ENCODE results near the gene KLHL20.
"Not testable (repeated sequence)": the region's sequence is repeated elsewhere in the genome, so short reads cannot be mapped to it uniquely, and the experiment has no call there.

The KLHL20 gene

DNA sequence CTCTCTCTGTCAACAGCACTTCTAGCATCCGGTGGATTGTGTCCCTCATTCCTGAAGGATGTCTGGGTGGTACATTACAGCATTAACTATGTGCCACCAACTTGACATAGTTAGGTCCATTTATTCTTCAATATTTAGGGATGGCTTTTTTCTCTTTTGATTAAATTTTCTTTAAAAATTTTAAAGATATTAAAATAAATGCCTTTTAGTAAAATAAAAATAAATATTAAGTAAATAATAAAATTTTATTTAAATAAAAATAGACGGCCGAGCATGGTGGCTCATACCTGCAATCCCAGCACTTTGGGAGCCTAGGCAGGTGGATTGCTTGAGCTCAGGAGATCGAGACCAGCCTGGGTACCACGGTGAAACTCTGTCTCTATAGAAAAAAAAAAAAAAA, 9.7 kb upstream of the KLHL20 start:
- Histone ChIP-seq H3K27ac (ENCODE audit: low read depth, low read length) (no peak overlapping the region), H3K27me3 (ENCODE audit: control insufficient read depth in 1 of 2, insufficient read depth in 2 of 2, low read length in 2 of 2) (no peaks in the 10 kb centered on the region), H3K4me3 (ENCODE audit: low read depth in 1 of 2, low read length in 2 of 2) (no peak overlapping the region), H3K36me3 (ENCODE audit: insufficient read depth, low read length) (no peaks in the 10 kb centered on the region), H3K4me1 (ENCODE audit: insufficient read depth, low read length) (no peaks in the 10 kb centered on the region), H3K9me3 (ENCODE audit: low read length) (no peaks in the 10 kb centered on the region), H3K9ac (ENCODE audit: low read length) (no peak overlapping the region)

DNA sequence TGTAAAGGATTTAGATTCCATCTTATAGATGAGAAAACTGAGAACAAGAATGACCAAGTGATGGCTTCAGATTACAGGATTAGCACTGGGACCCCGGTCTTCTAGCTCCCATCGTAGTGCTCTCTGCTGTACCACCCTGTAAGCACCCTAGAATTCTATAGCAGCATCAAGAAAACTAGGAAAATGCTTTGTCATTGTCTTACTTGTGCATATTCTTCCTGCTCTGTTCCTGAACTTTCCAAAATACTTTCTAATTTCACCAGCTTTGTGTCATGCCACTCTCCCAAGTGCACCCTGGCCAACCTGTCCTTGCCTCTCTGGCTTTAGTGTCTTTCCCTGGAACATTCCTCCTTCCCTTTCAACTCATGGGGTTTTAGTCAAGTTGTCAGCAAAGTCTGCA, 6.0 kb upstream of the KLHL20 start:
- Histone ChIP-seq H3K36me3 (ENCODE audit: insufficient read depth, low read length) (no peaks in the 10 kb centered on the region), H3K9me3 (ENCODE audit: low read length) (no peaks in the 10 kb centered on the region), H3K4me1 (ENCODE audit: insufficient read depth, low read length) (no peaks in the 10 kb centered on the region)

DNA sequence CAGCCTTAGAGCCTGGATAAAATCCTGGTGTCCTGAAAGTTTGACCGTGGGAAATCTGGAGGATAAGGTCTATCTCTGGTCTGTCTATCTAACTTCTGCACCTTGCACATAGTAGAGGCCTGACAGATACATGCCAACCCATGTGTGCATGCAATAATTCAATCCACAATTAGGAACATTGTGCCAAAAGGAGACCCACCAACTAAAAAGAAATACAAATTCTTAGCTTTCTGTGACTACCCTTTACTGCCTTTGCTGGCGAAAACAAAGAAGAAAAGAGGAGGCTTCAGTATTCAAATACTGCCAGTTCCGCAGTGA, 381 bp upstream of the KLHL20 start:
- Histone ChIP-seq H3K36me3 (ENCODE audit: insufficient read depth, low read length) (peaks cover 4% of the 10 kb centered on the region), H3K4me1 (ENCODE audit: insufficient read depth, low read length) (peaks cover 13% of the 10 kb centered on the region), H3K9me3 (ENCODE audit: low read length) (no peaks in the 10 kb centered on the region), H3K27me3 (ENCODE audit: control insufficient read depth in 1 of 2, insufficient read depth in 2 of 2, low read length in 2 of 2) (no peaks in the 10 kb centered on the region), H3K9ac (ENCODE audit: low read length) (peak overlapping the region; percentile 95), H3K27ac (ENCODE audit: low read depth, low read length) (peak overlapping the region; percentile 92), H3K4me3 (ENCODE audit: low read depth in 1 of 2, low read length in 2 of 2) (peak overlapping the region; percentile 85 to 93)

More for the DNA sequence above, 6.0 kb upstream of the KLHL20 start:
- Histone ChIP-seq H3K9ac (ENCODE audit: low read length) (no peak overlapping the region), H3K4me3 (ENCODE audit: low read depth in 1 of 2, low read length in 2 of 2) (no peak overlapping the region), H3K27ac (ENCODE audit: low read depth, low read length) (no peak overlapping the region), H3K27me3 (ENCODE audit: control insufficient read depth in 1 of 2, insufficient read depth in 2 of 2, low read length in 2 of 2) (no peaks in the 10 kb centered on the region)

DNA sequence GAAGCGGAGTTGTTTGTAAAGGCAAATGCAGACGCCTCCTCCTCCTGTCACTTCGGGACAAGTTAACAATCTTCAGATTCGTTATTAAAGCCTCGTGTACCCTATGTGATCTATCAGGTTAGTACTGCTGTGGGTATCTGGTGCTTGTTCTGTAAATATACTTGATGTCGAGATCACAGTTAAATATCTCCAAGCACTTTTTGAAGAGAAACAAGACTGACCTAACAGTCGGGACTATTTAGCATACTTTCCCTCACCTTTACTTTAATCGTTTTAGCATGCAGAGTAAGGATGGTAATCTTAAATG, 710 bp downstream of the KLHL20 start:
- Histone ChIP-seq H3K36me3 (ENCODE audit: insufficient read depth, low read length) (peaks cover 4% of the 10 kb centered on the region), H3K4me1 (ENCODE audit: insufficient read depth, low read length) (peaks cover 13% of the 10 kb centered on the region), H3K9ac (ENCODE audit: low read length) (peak overlapping the region; percentile 95), H3K27me3 (ENCODE audit: control insufficient read depth in 1 of 2, insufficient read depth in 2 of 2, low read length in 2 of 2) (no peaks in the 10 kb centered on the region), H3K4me3 (ENCODE audit: low read depth in 1 of 2, low read length in 2 of 2) (peak overlapping the region; percentile 85 to 93), H3K27ac (ENCODE audit: low read depth, low read length) (peak overlapping the region; percentile 92), H3K9me3 (ENCODE audit: low read length) (no peaks in the 10 kb centered on the region)

DNA sequence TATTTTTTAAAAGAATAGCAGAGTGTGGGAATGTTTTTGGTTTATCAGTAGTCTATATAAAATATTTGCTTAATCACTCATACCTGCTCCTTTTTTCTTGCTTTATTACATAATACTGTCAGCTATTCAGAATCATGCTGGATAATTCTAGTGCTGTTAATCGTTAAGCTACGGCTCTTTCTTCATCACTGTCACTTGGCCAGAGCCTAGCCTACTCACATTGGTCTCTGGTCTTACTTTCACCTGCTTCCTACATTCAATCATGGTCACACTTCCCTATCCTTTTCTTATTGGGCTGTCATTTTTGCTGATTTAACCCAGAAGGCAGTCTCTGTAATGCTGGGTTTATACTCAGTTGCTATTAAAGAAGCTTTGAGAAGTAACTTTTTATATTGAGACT, 2.5 kb downstream of the KLHL20 start:
- H3K4me3 ChIP-seq (ENCODE audit: low read depth in 1 of 2, low read length in 2 of 2), result no peak overlapping the region
- H3K4me1 ChIP-seq (ENCODE audit: insufficient read depth, low read length), result peaks cover 13% of the 10 kb centered on the region
- peaks cover 7% of the 10 kb centered on the region for H3K36me3 ChIP-seq (ENCODE audit: insufficient read depth, low read length)
- H3K27ac ChIP-seq (ENCODE audit: low read depth, low read length), result no peak overlapping the region
- no peaks in the 10 kb centered on the region for H3K9me3 ChIP-seq (ENCODE audit: low read length)
- no peaks in the 10 kb centered on the region for H3K27me3 ChIP-seq (ENCODE audit: control insufficient read depth in 1 of 2, insufficient read depth in 2 of 2, low read length in 2 of 2)
- no peak overlapping the region for H3K9ac ChIP-seq (ENCODE audit: low read length)

DNA sequence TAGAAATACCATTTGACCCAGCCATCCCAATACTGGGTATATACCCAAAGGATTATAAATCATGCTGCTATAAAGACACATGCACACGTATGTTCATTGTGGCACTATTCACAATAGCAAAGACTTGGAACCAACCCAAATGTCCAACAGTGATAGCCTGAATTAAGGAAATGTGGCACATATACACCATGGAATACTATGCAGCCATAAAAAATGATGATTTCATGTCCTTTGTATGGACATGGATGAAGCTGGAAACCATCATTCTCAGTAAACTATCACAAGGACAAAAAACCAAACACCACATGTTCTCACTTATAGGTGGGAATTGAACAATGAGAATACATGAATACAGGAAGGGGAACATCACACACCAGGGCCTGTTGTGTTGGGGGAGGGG, 16.6 kb downstream of the KLHL20 start:
- not testable (repeated sequence) for H3K4me3 ChIP-seq (ENCODE audit: low read depth in 1 of 2, low read length in 2 of 2); H3K4me1 ChIP-seq (ENCODE audit: insufficient read depth, low read length); H3K9me3 ChIP-seq (ENCODE audit: low read length); H3K9ac ChIP-seq (ENCODE audit: low read length); H3K27ac ChIP-seq (ENCODE audit: low read depth, low read length); H3K36me3 ChIP-seq (ENCODE audit: insufficient read depth, low read length); H3K27me3 ChIP-seq (ENCODE audit: control insufficient read depth in 1 of 2, insufficient read depth in 2 of 2, low read length in 2 of 2)

DNA sequence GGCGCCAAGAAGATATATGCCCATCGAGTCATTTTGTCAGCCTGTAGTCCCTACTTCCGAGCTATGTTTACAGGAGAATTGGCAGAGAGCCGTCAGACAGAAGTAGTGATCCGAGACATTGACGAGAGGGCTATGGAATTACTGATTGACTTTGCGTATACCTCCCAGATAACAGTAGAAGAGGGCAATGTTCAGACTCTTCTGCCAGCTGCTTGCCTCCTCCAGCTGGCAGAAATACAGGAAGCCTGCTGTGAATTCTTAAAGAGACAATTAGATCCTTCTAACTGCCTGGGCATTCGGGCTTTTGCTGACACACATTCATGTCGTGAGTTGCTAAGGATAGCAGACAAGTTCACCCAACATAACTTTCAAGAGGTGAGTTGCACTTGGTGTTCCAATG, 19.1 kb downstream of the KLHL20 start:
- H3K36me3 ChIP-seq (ENCODE audit: insufficient read depth, low read length), result peaks cover 6% of the 10 kb centered on the region
- H3K27ac ChIP-seq (ENCODE audit: low read depth, low read length), result no peak overlapping the region
- no peak overlapping the region for H3K4me3 ChIP-seq (ENCODE audit: low read depth in 1 of 2, low read length in 2 of 2)
- no peaks in the 10 kb centered on the region for H3K27me3 ChIP-seq (ENCODE audit: control insufficient read depth in 1 of 2, insufficient read depth in 2 of 2, low read length in 2 of 2)
- H3K9me3 ChIP-seq (ENCODE audit: low read length), result no peaks in the 10 kb centered on the region
- no peak overlapping the region for H3K9ac ChIP-seq (ENCODE audit: low read length)
- no peaks in the 10 kb centered on the region for H3K4me1 ChIP-seq (ENCODE audit: insufficient read depth, low read length)

DNA sequence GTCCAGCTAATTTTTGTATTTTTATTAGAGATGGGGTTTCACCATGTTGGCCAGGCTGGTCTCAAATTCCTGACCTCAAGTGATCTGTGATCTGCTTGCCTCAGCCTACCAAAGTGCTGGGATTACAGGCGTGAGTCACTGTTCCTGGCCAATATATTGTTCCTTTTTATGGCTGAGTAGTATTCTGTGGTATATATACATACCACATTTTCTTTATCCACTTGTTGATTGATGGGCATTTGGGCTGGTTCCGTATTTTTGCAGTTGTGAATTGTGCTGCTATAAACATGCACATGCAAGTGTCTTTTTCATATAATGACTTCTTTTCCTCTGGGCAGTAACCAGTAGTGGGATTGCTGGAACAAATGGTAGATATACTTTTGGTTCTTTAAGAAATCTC, 21.3 kb downstream of the KLHL20 start:
- H3K27me3 ChIP-seq (ENCODE audit: control insufficient read depth in 1 of 2, insufficient read depth in 2 of 2, low read length in 2 of 2); H3K27ac ChIP-seq (ENCODE audit: low read depth, low read length); H3K9me3 ChIP-seq (ENCODE audit: low read length); H3K4me1 ChIP-seq (ENCODE audit: insufficient read depth, low read length); H3K36me3 ChIP-seq (ENCODE audit: insufficient read depth, low read length); H3K9ac ChIP-seq (ENCODE audit: low read length); H3K4me3 ChIP-seq (ENCODE audit: low read depth in 1 of 2, low read length in 2 of 2): not testable (repeated sequence)

DNA sequence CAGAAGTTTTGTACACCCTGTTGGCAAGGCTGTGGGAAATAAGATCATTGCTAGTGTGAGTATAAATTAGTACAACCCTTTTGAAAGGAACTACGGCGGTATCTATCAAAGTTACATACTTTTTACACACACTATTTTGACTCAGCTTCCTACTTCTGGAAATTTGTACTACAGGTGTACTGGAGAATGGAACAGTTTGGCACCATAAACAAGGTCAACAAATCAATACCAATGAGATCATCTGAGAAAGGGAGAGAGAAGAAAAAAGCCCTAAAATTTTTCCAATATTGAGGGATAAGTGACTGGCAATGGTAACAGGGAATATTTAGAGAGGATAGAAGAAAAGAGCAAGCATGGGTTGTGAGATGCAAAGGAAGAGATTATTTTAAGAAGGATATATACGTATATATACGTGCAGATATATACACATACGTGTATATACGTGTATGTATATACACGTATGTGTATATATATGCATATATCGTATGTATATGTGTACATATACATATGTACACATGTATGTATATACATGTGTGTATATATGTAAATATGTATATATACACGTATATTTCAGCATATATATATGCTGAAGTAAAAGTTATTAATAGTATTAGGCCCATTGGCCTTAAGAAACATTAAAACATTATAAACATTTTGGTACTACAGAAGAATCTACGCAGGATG, 27.6 kb downstream of the KLHL20 start:
- Histone ChIP-seq H3K9ac (ENCODE audit: low read length) (no peak overlapping the region), H3K36me3 (ENCODE audit: insufficient read depth, low read length) (peaks cover 5% of the 10 kb centered on the region), H3K4me1 (ENCODE audit: insufficient read depth, low read length) (no peaks in the 10 kb centered on the region), H3K4me3 (ENCODE audit: low read depth in 1 of 2, low read length in 2 of 2) (no peak overlapping the region), H3K9me3 (ENCODE audit: low read length) (no peaks in the 10 kb centered on the region), H3K27ac (ENCODE audit: low read depth, low read length) (no peak overlapping the region), H3K27me3 (ENCODE audit: control insufficient read depth in 1 of 2, insufficient read depth in 2 of 2, low read length in 2 of 2) (no peaks in the 10 kb centered on the region)

DNA sequence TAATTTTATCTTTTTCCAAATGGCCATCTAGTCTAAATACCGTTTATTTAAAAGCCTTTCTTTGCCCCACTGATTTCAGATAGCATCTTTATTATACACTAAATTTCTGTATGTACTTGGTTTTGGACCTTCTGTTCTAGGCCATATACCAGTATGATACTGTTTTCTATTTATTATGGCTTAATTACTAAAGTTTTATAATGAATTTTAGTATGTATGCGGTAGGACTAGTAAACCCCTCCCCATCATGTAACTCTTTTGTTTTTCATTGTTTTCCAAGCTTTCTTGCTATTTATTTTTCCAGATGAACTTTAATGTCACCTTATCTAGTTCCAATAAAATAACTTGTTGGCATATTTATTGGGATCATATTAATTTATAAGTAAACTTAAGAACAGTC, 29.9 kb downstream of the KLHL20 start:
- no peak overlapping the region for H3K9ac ChIP-seq (ENCODE audit: low read length)
- no peak overlapping the region for H3K27ac ChIP-seq (ENCODE audit: low read depth, low read length)
- H3K27me3 ChIP-seq (ENCODE audit: control insufficient read depth in 1 of 2, insufficient read depth in 2 of 2, low read length in 2 of 2), result no peaks in the 10 kb centered on the region
- peaks cover 5% of the 10 kb centered on the region for H3K36me3 ChIP-seq (ENCODE audit: insufficient read depth, low read length)
- H3K4me1 ChIP-seq (ENCODE audit: insufficient read depth, low read length), result no peaks in the 10 kb centered on the region
- H3K9me3 ChIP-seq (ENCODE audit: low read length), result no peaks in the 10 kb centered on the region
- H3K4me3 ChIP-seq (ENCODE audit: low read depth in 1 of 2, low read length in 2 of 2), result no peak overlapping the region

DNA sequence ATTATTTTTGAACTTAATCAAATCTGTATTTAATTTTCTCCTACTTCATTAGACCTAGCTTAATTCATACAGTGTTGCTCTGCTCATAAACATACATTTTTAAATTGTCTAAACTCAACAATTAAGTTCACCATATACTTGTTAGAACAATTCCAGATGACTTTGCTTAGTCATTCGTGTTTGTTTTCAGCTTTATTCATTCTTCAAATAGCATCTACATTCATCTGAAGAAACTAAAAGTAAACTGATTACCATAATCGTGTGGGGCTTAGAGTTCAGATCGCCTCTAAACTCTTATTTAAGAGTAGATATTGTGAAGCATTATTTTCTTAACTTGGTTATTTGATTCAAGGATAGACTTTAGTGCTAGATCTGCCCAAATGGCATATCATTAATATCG, 34.4 kb downstream of the KLHL20 start:
- Histone ChIP-seq H3K4me1 (ENCODE audit: insufficient read depth, low read length) (no peaks in the 10 kb centered on the region), H3K27me3 (ENCODE audit: control insufficient read depth in 1 of 2, insufficient read depth in 2 of 2, low read length in 2 of 2) (no peaks in the 10 kb centered on the region), H3K36me3 (ENCODE audit: insufficient read depth, low read length) (peaks cover 9% of the 10 kb centered on the region), H3K9me3 (ENCODE audit: low read length) (no peaks in the 10 kb centered on the region), H3K27ac (ENCODE audit: low read depth, low read length) (no peak overlapping the region), H3K4me3 (ENCODE audit: low read depth in 1 of 2, low read length in 2 of 2) (no peak overlapping the region), H3K9ac (ENCODE audit: low read length) (no peak overlapping the region)

DNA sequence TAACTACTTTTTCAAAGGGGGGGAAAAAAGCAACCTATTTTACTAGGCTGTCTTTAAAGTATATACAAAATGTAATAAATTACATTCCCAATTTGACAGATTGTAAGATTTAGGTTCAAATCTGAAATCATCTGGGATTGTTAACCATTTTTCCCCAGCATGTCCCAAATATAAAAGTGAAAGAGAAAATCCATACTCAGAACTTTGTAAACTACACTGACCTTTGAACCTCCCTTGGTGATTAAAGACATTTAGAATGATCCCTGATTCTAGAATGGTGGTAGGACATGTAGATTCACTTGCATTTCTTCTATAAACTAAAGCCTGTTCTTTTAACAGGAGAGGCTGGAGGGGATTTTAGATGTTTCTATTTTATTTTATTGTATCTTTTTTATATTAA, 39.0 kb downstream of the KLHL20 start:
- Histone ChIP-seq H3K36me3 (ENCODE audit: insufficient read depth, low read length) (peaks cover 45% of the 10 kb centered on the region), H3K27me3 (ENCODE audit: control insufficient read depth in 1 of 2, insufficient read depth in 2 of 2, low read length in 2 of 2) (no peaks in the 10 kb centered on the region), H3K4me3 (ENCODE audit: low read depth in 1 of 2, low read length in 2 of 2) (no peak overlapping the region), H3K9ac (ENCODE audit: low read length) (no peak overlapping the region), H3K4me1 (ENCODE audit: insufficient read depth, low read length) (no peaks in the 10 kb centered on the region), H3K9me3 (ENCODE audit: low read length) (no peaks in the 10 kb centered on the region), H3K27ac (ENCODE audit: low read depth, low read length) (no peak overlapping the region)
